PC-9 (cell line): ENCODE results near the gene PBX3. TPM values are rescaled to one million over a fixed set of nuclear protein-coding genes. Genes with fewer than 3 reads are reported as not detected.

Experiments used
- BruUV-seq: library from RNA; stranded (reverse); fragments of 400-500 nt; replicated peaks from 2 replicates; lab custom pipeline; 2021; lab: Mats Ljungman, UMichigan
- CTCF ChIA-PET: fragments of 300-600 bp; sonication (Branson Sonifier 250); formaldehyde crosslinking; loops from one replicate; lab custom pipeline; 2022; ENCODE audit warnings: antibody characterized with exemption; lab: Charles Lee
- POLR2A ChIA-PET: fragments of 300-600 bp; sonication (Branson Sonifier 250); formaldehyde crosslinking; loops from one replicate; lab custom pipeline; 2022; ENCODE audit warnings: antibody characterized with exemption; ENCODE audit not compliant: unreplicated experiment; lab: Charles Lee
- DNase-seq, 2 experiments: peaks; one replicate each; pipeline versions ENCODE4 v3.0.0 to v3.0.0-alpha.2; 2015 to 2022; ENCODE audit warnings: mixed read lengths in 1 of 2
- H2AFZ ChIP-seq: fragments of 200-600 bp; sonication (generic); 2 replicates; pipeline ENCODE4 v1.8.1; 2017; ENCODE audit warnings: antibody characterized with exemption
- H3F3A ChIP-seq: fragments of 200-600 bp; sonication (generic); 2 replicates; pipeline ENCODE4 v1.8.1; 2017; ENCODE audit warnings: antibody characterized with exemption, mild to moderate bottlenecking, low read depth; ENCODE audit not compliant: insufficient read depth
- H3K27ac ChIP-seq: fragments of 200-600 bp; sonication (generic); 2 replicates; pipeline ENCODE4 v1.6.1; 2016; ENCODE audit warnings: mixed run types
- H3K27me3 ChIP-seq: fragments of 200-600 bp; sonication (generic); 2 replicates; pipeline ENCODE4 v1.6.1; 2016; ENCODE audit warnings: low read depth, mixed run types; ENCODE audit not compliant: insufficient read depth
- H3K36me3 ChIP-seq: fragments of 200-600 bp; sonication (generic); 2 replicates; pipeline ENCODE4 v1.6.1; 2016; ENCODE audit warnings: low read depth, mixed run types
- H3K4me1 ChIP-seq: fragments of 200-600 bp; sonication (generic); replicated peaks from 2 replicates; pipeline ENCODE4 v1.6.1; 2016; ENCODE audit warnings: mixed run types; ENCODE audit not compliant: insufficient read depth
- H3K4me2 ChIP-seq: fragments of 200-600 bp; sonication (generic); 2 replicates; pipeline ENCODE4 v1.6.1; 2017; ENCODE audit warnings: mixed run types
- H3K4me3 ChIP-seq: fragments of 200-600 bp; sonication (generic); 2 replicates; pipeline ENCODE4 v1.6.1; 2016; ENCODE audit warnings: mixed run types
- H3K79me2 ChIP-seq: fragments of 200-600 bp; sonication (generic); 2 replicates; pipeline ENCODE4 v1.6.1; 2017; ENCODE audit warnings: low read depth, mixed run types
- H3K9me2 ChIP-seq: fragments of 200-600 bp; sonication (generic); 2 replicates; pipeline ENCODE4 v1.8.1; 2017; ENCODE audit warnings: mild to moderate bottlenecking; ENCODE audit not compliant: insufficient read depth
- H3K9me3 ChIP-seq: fragments of 200-600 bp; sonication (generic); 2 replicates; pipeline ENCODE4 v1.8.1; 2016; ENCODE audit warnings: low read depth; ENCODE audit not compliant: insufficient read depth
- H4K20me1 ChIP-seq: fragments of 200-600 bp; sonication (generic); 2 replicates; pipeline ENCODE4 v1.8.1; 2017; ENCODE audit not compliant: insufficient read depth
- EZH2 ChIP-seq: fragments of 200-600 bp; sonication (generic); IDR thresholded peaks from 2 replicates; pipeline ENCODE4 v1.8.0; 2017; ENCODE audit warnings: antibody characterized with exemption, low read depth
- intact Hi-C: fragments of 100-400 bp; cut with micrococcal nuclease; formaldehyde crosslinking; loops from one replicate; pipeline ENCODE4 v1.10.0; 2022; ENCODE audit not compliant: unreplicated experiment
- total RNA-seq: library from RNA; stranded (reverse); gene quantifications from 2 replicates; pipeline ENCODE4 v1.2.3, GENCODE V29; 2021
- TF ChIP-seq, protein P1 (sequence below): fragments of 200-600 bp; sonication (generic); conservative IDR thresholded peaks from 2 replicates; pipeline ENCODE4 v1.6.1; 2017; ENCODE audit warnings: mixed run types, antibody characterized with exemption, mild to moderate bottlenecking, moderate library complexity

The PBX3 gene
- total RNA-seq, 1 experiment from 2014 or later = 18.3 TPM

DNA sequence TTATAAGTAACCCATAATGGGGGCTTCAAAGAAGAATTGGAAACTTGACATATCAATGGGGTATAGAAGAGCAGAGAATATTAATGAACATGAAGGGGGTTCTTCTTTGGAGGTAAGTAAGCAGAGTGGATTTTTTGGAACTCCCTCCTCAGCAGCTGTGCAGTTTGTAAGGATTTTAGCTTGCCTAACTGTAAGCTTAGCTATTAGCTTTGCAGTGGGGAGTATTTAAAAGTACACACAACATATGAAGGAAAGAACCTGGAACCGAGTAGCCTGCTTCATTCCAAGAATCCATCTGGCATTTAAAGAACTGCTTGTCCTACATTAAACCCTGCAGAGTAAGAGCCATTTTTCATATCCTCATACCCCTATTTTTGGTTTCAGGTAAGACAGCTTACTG, 2.2 kb upstream of the PBX3 start:
- H3F3A ChIP-seq = no peaks in the 10 kb centered on the region; the same call in 1 of the 2 replicates
- H3K4me1 ChIP-seq = peaks cover 10% of the 10 kb centered on the region; the same call in 1 of the 2 replicates
- BruUV-seq = no TSS peak
- H2AFZ ChIP-seq = no peak overlapping the region
- TF ChIP-seq EZH2 = no peak
- TF ChIP-seq, protein P1, sequence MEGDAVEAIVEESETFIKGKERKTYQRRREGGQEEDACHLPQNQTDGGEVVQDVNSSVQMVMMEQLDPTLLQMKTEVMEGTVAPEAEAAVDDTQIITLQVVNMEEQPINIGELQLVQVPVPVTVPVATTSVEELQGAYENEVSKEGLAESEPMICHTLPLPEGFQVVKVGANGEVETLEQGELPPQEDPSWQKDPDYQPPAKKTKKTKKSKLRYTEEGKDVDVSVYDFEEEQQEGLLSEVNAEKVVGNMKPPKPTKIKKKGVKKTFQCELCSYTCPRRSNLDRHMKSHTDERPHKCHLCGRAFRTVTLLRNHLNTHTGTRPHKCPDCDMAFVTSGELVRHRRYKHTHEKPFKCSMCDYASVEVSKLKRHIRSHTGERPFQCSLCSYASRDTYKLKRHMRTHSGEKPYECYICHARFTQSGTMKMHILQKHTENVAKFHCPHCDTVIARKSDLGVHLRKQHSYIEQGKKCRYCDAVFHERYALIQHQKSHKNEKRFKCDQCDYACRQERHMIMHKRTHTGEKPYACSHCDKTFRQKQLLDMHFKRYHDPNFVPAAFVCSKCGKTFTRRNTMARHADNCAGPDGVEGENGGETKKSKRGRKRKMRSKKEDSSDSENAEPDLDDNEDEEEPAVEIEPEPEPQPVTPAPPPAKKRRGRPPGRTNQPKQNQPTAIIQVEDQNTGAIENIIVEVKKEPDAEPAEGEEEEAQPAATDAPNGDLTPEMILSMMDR = no peak
- no peaks in the 10 kb centered on the region for H3K9me2 ChIP-seq
- intact Hi-C loops = loop anchor here (10.0 kb wide), 1 partner anchor 320 kb away; no protein-coding TSS in a partner anchor
- H3K4me3 ChIP-seq = no peak overlapping the region
- no peaks in the 10 kb centered on the region for H3K9me3 ChIP-seq
- H4K20me1 ChIP-seq = no peaks in the 10 kb centered on the region
- H3K36me3 ChIP-seq = no peaks in the 10 kb centered on the region
- H3K4me2 ChIP-seq = peak overlapping the region; percentile 83
- no peaks in the 10 kb centered on the region for H3K27me3 ChIP-seq
- H3K79me2 ChIP-seq = no peaks in the 10 kb centered on the region
- no peak overlapping the region for H3K27ac ChIP-seq
- ChIA-PET POLR2A (no interaction called here), CTCF (no interaction called here)
- DNase-seq = no peak

DNA sequence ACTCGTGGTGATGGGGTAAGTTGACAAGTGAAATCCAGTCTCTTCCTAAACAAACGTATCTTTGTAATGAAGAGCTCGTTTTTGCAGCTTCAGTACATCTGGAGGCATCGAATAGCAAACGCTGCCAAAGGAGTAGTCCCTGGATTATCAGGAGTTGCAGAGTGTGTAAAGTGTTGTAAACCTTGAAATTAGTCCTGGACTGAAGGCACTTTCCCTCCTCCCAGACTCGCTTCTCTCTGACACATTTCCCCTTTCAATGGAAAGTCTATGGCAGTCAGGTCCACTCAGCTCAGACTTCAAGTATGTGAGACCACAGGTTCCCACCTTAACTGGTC, 1.5 kb upstream of the PBX3 start:
- no peak for DNase-seq
- H3K27ac ChIP-seq = no peak overlapping the region
- no peaks in the 10 kb centered on the region for H3K79me2 ChIP-seq
- no peaks in the 10 kb centered on the region; the same call in 1 of the 2 replicates for H3F3A ChIP-seq
- POLR2A ChIA-PET = interaction anchor here (0.6 kb wide), 3 partner anchors 38 to 398 kb away, joined by 4 to 11 read pairs (median 5); partner anchors contain the start of gene MAPKAP1
- intact Hi-C loops = loop anchor here (2.0 to 10.0 kb wide), 2 partner anchors 187 to 321 kb away; no protein-coding TSS in a partner anchor
- no TSS peak for BruUV-seq
- peak overlapping the region; percentile 83 for H3K4me2 ChIP-seq
- H2AFZ ChIP-seq = peak overlapping the region; percentile 78; the same call in 1 of the 2 replicates
- CTCF ChIA-PET = no interaction called here
- peaks cover 10% of the 10 kb centered on the region; the same call in 1 of the 2 replicates for H3K4me1 ChIP-seq
- H3K4me3 ChIP-seq = peak overlapping the region; percentile 56
- no peaks in the 10 kb centered on the region for H3K36me3 ChIP-seq
- H3K9me3 ChIP-seq = no peaks in the 10 kb centered on the region
- no peak for TF ChIP-seq EZH2
- TF ChIP-seq, protein P1 = no peak
- no peaks in the 10 kb centered on the region for H3K9me2 ChIP-seq
- no peaks in the 10 kb centered on the region for H3K27me3 ChIP-seq
- no peaks in the 10 kb centered on the region for H4K20me1 ChIP-seq

DNA sequence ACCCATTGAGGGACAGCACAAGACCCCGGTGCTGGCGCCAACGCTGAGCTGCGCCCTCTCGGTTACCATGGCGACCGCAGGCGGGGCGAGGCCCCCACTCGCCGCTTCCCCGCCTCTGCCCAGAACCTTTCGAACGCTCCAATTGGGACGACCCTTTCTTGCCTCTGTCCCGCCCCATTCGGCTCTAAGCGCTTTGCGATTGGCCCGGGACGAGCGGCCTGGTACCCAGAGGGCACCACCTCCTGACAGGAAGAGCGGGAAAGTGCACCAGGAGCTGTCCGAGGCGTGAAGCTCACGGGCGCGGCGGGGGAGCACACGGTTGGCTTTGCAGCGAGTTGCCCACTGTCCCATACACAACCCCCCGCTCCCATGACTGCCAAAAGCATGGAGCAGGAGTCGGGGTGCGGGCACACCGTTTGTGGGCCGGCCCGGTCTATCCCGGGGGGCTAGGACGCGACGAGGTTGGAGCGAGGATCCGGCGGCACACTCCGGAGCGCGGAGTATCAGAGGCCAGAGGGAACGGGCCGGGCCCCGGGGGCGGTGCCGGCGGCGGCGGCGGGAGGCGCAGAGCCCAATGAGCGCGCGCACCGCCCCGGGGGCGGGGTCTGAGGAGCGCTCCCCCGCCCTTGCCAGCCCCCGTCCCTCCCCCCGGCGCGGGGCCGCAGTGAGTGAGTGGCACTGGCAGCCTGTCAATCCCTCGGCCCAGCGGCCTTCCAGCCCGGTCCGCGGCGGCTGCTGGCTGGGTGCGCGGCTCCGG, 978 bp upstream of the PBX3 start:
- H3K4me2 ChIP-seq = peak overlapping the region; percentile 83
- peak; percentile 82 to 97 for DNase-seq
- H3K36me3 ChIP-seq = no peaks in the 10 kb centered on the region
- CTCF ChIA-PET = interaction anchor here (0.6 kb wide), 1 partner anchor 309 kb away, joined by 3 read pairs; no protein-coding TSS in a partner anchor
- POLR2A ChIA-PET = interaction anchor here (0.6 kb wide), 3 partner anchors 39 to 398 kb away, joined by 4 to 11 read pairs (median 5); partner anchors contain the start of gene MAPKAP1
- peak overlapping the region; percentile 56 for H3K4me3 ChIP-seq
- peaks cover 10% of the 10 kb centered on the region; the same call in 1 of the 2 replicates for H3K4me1 ChIP-seq
- H3K9me3 ChIP-seq = no peaks in the 10 kb centered on the region
- H3K9me2 ChIP-seq = no peaks in the 10 kb centered on the region
- H4K20me1 ChIP-seq = no peaks in the 10 kb centered on the region
- H3K27me3 ChIP-seq = no peaks in the 10 kb centered on the region
- TSS peak; percentile 55 for BruUV-seq
- TF ChIP-seq, protein P1 = no peak
- intact Hi-C loops = loop anchor here (2.0 to 10.0 kb wide), 2 partner anchors 187 to 321 kb away; no protein-coding TSS in a partner anchor
- H3F3A ChIP-seq = no peaks in the 10 kb centered on the region; the same call in 1 of the 2 replicates
- no peak overlapping the region for H3K27ac ChIP-seq
- H3K79me2 ChIP-seq = no peaks in the 10 kb centered on the region
- H2AFZ ChIP-seq = peak overlapping the region; percentile 78
